Inflammatory macrophage (primary cell): ENCODE measurements around the gene TOLLIP.
A peak's percentile ranks its signal among the peaks of the same experiment; 100 is the strongest.

ENCODE experiments used
- DNase-seq, 2 donors: peaks; one replicate each; pipeline ENCODE4 v3.0.0-alpha.2; 2020 to 2022

Gene TOLLIP

GRCh38 chr11:1229471-1230120, 79.8 kb downstream of the TOLLIP start:
- no peak for DNase-seq

- DNase-seq = no peak
Observed at GRCh38 chr11:1228921-1229451, 80.4 kb downstream of the TOLLIP start.

GRCh38 chr11:1228101-1228821, 81.2 kb downstream of the TOLLIP start:
- DNase-seq = no peak

- no peak for DNase-seq
Observed at GRCh38 chr11:1227551-1228100, 81.8 kb downstream of the TOLLIP start.

GRCh38 chr11:1226986-1227550, 82.4 kb downstream of the TOLLIP start:
- DNase-seq = no peak

- DNase-seq = peak in 1 of 2 donors; percentile 23
Observed at GRCh38 chr11:1226226-1226985, 83.0 kb downstream of the TOLLIP start.

GRCh38 chr11:1225386-1226225, 83.8 kb downstream of the TOLLIP start:
- no peak for DNase-seq

GRCh38 chr11:1224491-1225385, 84.7 kb downstream of the TOLLIP start:
- DNase-seq = no peak
